ENCODE results near the gene TBC1D16. TPM values are rescaled to one million over a fixed set of nuclear protein-coding genes. Genes with fewer than 3 reads are reported as not detected.

The TBC1D16 gene
- total and polyA plus RNA-seq, 10 of the 15 experiments (the other 5 are each of a cell fraction or from before 2014, with no cell fraction given), result 0.01 to 0.13 (median 0.06) TPM; not detected in 3

DNA sequence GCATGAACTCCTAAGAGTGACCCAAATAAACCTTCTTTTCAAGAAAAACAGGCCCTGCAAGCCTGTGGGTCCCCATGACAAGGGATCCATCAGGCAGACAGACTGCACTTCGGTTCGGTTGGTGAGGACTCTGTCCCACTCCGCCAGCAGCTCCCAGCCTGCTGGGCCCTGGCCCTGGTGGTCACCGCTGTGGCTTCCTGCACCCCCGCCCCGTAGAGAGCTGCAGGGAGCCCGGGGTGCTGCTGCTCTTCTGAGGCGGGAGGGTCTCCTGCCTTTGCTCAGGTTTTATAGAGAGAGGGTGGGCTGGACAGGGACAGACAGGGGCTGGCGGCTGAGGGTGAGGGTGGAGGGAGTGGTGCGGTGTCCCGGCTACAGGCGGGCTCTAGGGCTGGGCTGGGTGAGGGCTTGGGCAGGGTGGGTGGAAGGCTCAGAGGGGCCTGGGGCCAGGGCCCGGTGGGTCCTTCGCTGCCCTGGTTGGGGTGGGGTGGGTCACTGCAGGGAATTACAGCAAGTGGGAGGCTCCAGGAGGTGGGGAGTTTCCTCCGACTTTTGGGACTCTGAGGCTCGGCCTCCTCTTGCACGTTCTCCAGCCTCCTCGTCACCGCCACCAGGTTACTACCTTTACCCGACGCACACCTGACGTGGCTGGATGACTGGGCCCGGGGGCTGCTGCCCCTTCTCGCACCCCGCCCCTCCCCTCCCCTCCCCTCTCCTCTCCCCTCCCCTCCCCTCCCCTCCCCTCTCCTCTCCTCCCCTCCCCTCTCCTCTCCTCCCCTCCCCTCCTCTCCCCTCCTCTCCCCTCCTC is 106.2 kb downstream of the TBC1D16 start:
- no peak for ATAC-seq
- Histone ChIP-seq H3K79me2 (ENCODE audit: control insufficient read depth, insufficient read depth, low read length) (no peaks in the 10 kb centered on the region), H3K27ac (ENCODE audit: control insufficient read depth, insufficient read depth) (no peak overlapping the region), H3K4me3 (no peak overlapping the region), H3K27me3 (replicated peaks in 1 of 2; ENCODE audit: control insufficient read depth in 2 of 2, insufficient read depth in 2 of 2, low read length in 1 of 2) (no peaks in the 10 kb centered on the region; a peak in 1 of 4 replicates), H3K9ac (ENCODE audit: control insufficient read depth, insufficient read depth, low read length) (no peak overlapping the region), H3K9me3 (replicated peaks; ENCODE audit: control insufficient read depth, insufficient read depth, low read length) (no peaks in the 10 kb centered on the region; the same call in 2 of the 3 replicates), H3K36me3 (ENCODE audit: control insufficient read depth in 2 of 2, insufficient read depth in 2 of 2, low read length in 1 of 2) (no peaks in the 10 kb centered on the region), H4K20me1 (ENCODE audit: control insufficient read depth, insufficient read depth) (no peaks in the 10 kb centered on the region), H2AFZ (ENCODE audit: control insufficient read depth, low read depth, low read length) (no peak overlapping the region), H3K4me1 (ENCODE audit: control insufficient read depth, insufficient read depth, low read length) (peaks cover 7% of the 10 kb centered on the region), H3K4me2 (ENCODE audit: control insufficient read depth, insufficient read depth) (no peak overlapping the region)
- no TSS peak for BruUV-seq (replicated peaks)
- DNase-seq (ENCODE audit: low read depth, low spot score), result no peak
- 54% methylated on average over 20 of the region's 25 CpGs for WGBS (ENCODE audit: insufficient coverage, insufficient replicate concordance, low lambda C conversion rate, missing lambda C conversion rate)
- ChIA-PET SMC1A (ENCODE audit: uncharacterized antibody, unreplicated experiment) (no interaction called here), RAD21 (ENCODE audit: unreplicated experiment) (no interaction called here), POLR2A (no interaction called here), CTCF (no interaction called here)
- no peak for FAIRE-seq
- intact Hi-C loops (cut with micrococcal nuclease; ENCODE audit: unreplicated experiment) (no loop called here), in situ Hi-C loops (cut with MboI) (no loop called here)
- TF ChIP-seq, protein P1, sequence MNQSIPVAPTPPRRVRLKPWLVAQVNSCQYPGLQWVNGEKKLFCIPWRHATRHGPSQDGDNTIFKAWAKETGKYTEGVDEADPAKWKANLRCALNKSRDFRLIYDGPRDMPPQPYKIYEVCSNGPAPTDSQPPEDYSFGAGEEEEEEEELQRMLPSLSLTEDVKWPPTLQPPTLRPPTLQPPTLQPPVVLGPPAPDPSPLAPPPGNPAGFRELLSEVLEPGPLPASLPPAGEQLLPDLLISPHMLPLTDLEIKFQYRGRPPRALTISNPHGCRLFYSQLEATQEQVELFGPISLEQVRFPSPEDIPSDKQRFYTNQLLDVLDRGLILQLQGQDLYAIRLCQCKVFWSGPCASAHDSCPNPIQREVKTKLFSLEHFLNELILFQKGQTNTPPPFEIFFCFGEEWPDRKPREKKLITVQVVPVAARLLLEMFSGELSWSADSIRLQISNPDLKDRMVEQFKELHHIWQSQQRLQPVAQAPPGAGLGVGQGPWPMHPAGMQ (IDR thresholded peaks at IDR 0.05; ENCODE audit: borderline replicate concordance), result no peak
- TF ChIP-seq IRF4 (IDR thresholded peaks at IDR 0.05; ENCODE audit: low read depth, low read length) (no peak), ETV6 (conservative IDR thresholded peaks at IDR 0.05 in 1 of 2, IDR thresholded peaks at IDR 0.05 in 1 of 2; ENCODE audit: borderline replicate concordance in 1 of 2, low read depth in 1 of 2) (no peak), SUZ12 (IDR thresholded peaks at IDR 0.05; ENCODE audit: unreplicated experiment) (no peak), SREBF2 (IDR thresholded peaks at IDR 0.05; ENCODE audit: low read length) (no peak), RAD51 (IDR thresholded peaks at IDR 0.05) (no peak), ZNF384 (IDR thresholded peaks at IDR 0.05; ENCODE audit: borderline replicate concordance, low read depth, low read length) (no peak), NFXL1 (IDR thresholded peaks at IDR 0.05; ENCODE audit: borderline replicate concordance) (no peak), RB1 (IDR thresholded peaks at IDR 0.05; ENCODE audit: borderline replicate concordance) (no peak), IKZF1 (conservative IDR thresholded peaks at IDR 0.05) (no peak), NR2F1 (conservative IDR thresholded peaks at IDR 0.05) (no peak), STAT3 (IDR thresholded peaks at IDR 0.05; ENCODE audit: low read depth, low read length) (no peak), ASH2L (IDR thresholded peaks at IDR 0.05; ENCODE audit: borderline replicate concordance, low read depth) (no peak)
- TF ChIP-seq, protein P2, sequence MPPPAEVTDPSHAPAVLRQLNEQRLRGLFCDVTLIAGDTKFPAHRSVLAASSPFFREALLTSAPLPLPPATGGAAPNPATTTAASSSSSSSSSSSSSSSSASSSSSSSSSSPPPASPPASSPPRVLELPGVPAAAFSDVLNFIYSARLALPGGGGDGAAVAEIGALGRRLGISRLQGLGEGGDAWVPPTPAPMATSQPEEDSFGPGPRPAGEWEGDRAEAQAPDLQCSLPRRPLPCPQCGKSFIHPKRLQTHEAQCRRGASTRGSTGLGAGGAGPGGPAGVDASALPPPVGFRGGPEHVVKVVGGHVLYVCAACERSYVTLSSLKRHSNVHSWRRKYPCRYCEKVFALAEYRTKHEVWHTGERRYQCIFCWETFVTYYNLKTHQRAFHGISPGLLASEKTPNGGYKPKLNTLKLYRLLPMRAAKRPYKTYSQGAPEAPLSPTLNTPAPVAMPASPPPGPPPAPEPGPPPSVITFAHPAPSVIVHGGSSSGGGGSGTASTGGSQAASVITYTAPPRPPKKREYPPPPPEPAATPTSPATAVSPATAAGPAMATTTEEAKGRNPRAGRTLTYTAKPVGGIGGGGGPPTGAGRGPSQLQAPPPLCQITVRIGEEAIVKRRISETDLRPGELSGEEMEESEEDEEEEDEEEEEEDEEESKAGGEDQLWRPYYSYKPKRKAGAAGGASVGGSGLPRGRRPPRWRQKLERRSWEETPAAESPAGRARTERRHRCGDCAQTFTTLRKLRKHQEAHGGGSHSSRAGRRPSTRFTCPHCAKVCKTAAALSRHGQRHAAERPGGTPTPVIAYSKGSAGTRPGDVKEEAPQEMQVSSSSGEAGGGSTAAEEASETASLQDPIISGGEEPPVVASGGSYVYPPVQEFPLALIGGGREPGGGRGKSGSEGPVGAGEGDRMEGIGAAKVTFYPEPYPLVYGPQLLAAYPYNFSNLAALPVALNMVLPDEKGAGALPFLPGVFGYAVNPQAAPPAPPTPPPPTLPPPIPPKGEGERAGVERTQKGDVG (CRISPR knock-in tag; IDR thresholded peaks at IDR 0.05), result no peak
- TF ChIP-seq, protein P3, sequence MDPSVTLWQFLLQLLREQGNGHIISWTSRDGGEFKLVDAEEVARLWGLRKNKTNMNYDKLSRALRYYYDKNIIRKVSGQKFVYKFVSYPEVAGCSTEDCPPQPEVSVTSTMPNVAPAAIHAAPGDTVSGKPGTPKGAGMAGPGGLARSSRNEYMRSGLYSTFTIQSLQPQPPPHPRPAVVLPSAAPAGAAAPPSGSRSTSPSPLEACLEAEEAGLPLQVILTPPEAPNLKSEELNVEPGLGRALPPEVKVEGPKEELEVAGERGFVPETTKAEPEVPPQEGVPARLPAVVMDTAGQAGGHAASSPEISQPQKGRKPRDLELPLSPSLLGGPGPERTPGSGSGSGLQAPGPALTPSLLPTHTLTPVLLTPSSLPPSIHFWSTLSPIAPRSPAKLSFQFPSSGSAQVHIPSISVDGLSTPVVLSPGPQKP (IDR thresholded peaks at IDR 0.05; ENCODE audit: low read depth, low read length), result no peak
- TF ChIP-seq, protein P4, sequence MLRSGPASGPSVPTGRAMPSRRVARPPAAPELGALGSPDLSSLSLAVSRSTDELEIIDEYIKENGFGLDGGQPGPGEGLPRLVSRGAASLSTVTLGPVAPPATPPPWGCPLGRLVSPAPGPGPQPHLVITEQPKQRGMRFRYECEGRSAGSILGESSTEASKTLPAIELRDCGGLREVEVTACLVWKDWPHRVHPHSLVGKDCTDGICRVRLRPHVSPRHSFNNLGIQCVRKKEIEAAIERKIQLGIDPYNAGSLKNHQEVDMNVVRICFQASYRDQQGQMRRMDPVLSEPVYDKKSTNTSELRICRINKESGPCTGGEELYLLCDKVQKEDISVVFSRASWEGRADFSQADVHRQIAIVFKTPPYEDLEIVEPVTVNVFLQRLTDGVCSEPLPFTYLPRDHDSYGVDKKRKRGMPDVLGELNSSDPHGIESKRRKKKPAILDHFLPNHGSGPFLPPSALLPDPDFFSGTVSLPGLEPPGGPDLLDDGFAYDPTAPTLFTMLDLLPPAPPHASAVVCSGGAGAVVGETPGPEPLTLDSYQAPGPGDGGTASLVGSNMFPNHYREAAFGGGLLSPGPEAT (IDR thresholded peaks at IDR 0.05; ENCODE audit: low read depth), result no peak

All from GM12878 (cell line).